Neural cell (in vitro differentiated cells): ENCODE measurements around the gene OTUD4. TPM values are rescaled to one million over a fixed set of nuclear protein-coding genes. Genes with fewer than 3 reads are reported as not detected.

Source experiments
- H2AFZ ChIP-seq: fragments of 200-600, 300-800 bp; sonication (generic), shearing (Covaris generic); 2 replicates; pipeline ENCODE4 v1.6.0; 2014; ENCODE audit warnings: low read depth, mild to moderate bottlenecking, antibody characterized with exemption, low read length, moderate library complexity
- H3F3A ChIP-seq: fragments of 200-600 bp; shearing (Covaris generic); 2 replicates; pipeline ENCODE4 v1.6.1; 2016; ENCODE audit warnings: mild to moderate bottlenecking, moderate library complexity, mixed read lengths, antibody characterized with exemption, low read length; ENCODE audit not compliant: insufficient read depth, poor library complexity, severe bottlenecking
- H3K27ac ChIP-seq: fragments of 200-600, 300-800 bp; sonication (generic), shearing (Covaris generic); 2 replicates; pipeline ENCODE4 v1.5.1; 2014; ENCODE audit warnings: mild to moderate bottlenecking, low read length, moderate library complexity
- H3K27me3 ChIP-seq: fragments of 300-800, 200-600 bp; sonication (generic), shearing (Covaris generic); 2 replicates; pipeline ENCODE4 v1.6.0; 2014; ENCODE audit warnings: mild to moderate bottlenecking, low read depth, low read length, moderate library complexity; ENCODE audit not compliant: insufficient read depth
- H3K36me3 ChIP-seq: fragments of 300-800, 200-600 bp; sonication (generic), shearing (Covaris generic); 2 replicates; pipeline ENCODE4 v1.5.1; 2014; ENCODE audit warnings: mild to moderate bottlenecking, antibody characterized with exemption, low read length, moderate library complexity; ENCODE audit not compliant: insufficient read depth
- H3K4me2 ChIP-seq: fragments of 300-800, 200-600 bp; sonication (generic), shearing (Covaris generic); 2 replicates; pipeline ENCODE4 v1.6.0; 2014; ENCODE audit warnings: mild to moderate bottlenecking, low read length
- H3K4me3 ChIP-seq: fragments of 300-800, 200-600 bp; sonication (generic), shearing (Covaris generic); 2 replicates; pipeline ENCODE4 v1.5.1; 2014; ENCODE audit warnings: mild to moderate bottlenecking, low read length, moderate library complexity
- H3K79me2 ChIP-seq: fragments of 200-600 bp; shearing (Covaris generic); replicated peaks from 2 replicates; pipeline ENCODE4 v1.6.0; 2014; ENCODE audit warnings: mild to moderate bottlenecking, low read length, moderate library complexity; ENCODE audit not compliant: insufficient read depth
- H3K9ac ChIP-seq: fragments of 300-800, 200-600 bp; sonication (generic), shearing (Covaris generic); 2 replicates; pipeline ENCODE4 v1.6.1; 2016; ENCODE audit warnings: mild to moderate bottlenecking, low read length, mixed read lengths
- H3K9me2 ChIP-seq: fragments of 200-600 bp; shearing (Covaris generic); 2 replicates; pipeline ENCODE4 v1.6.1; 2016; ENCODE audit warnings: mild to moderate bottlenecking, low read length, mixed read lengths; ENCODE audit not compliant: insufficient read depth
- H3K9me3 ChIP-seq: fragments of 200-600, 300-800 bp; sonication (generic), shearing (Covaris generic); 2 replicates; pipeline ENCODE4 v1.6.1; 2016; ENCODE audit warnings: mild to moderate bottlenecking, mixed run types, low read length, moderate library complexity, mixed read lengths
- H4K20me1 ChIP-seq: fragments of 200-600 bp; shearing (Covaris generic); 2 replicates; pipeline ENCODE4 v1.6.1; 2016; ENCODE audit warnings: mild to moderate bottlenecking, mixed run types; ENCODE audit not compliant: insufficient read depth
- EP300 ChIP-seq: fragments of 450-650 bp; conservative IDR thresholded peaks from 2 replicates; pipeline ENCODE4 v1.6.1; 2014; ENCODE audit warnings: antibody characterized with exemption, mild to moderate bottlenecking, moderate library complexity; ENCODE audit not compliant: poor library complexity, severe bottlenecking
- EZH2 ChIP-seq: fragments of 200-600, 300-800 bp; shearing (Covaris generic), sonication (generic); IDR thresholded peaks from 2 replicates; pipeline ENCODE4 v1.6.1; 2014; ENCODE audit warnings: antibody characterized with exemption, low read length, borderline replicate concordance, mild to moderate bottlenecking; ENCODE audit not compliant: insufficient read depth, poor library complexity, severe bottlenecking
- MXI1 ChIP-seq: fragments of 450-650 bp; conservative IDR thresholded peaks from 2 replicates; pipeline ENCODE4 v1.6.1; 2014; ENCODE audit warnings: antibody characterized with exemption, mild to moderate bottlenecking; ENCODE audit not compliant: poor library complexity, severe bottlenecking
- POLR2AphosphoS5 ChIP-seq: IDR thresholded peaks from 2 replicates; pipeline ENCODE4 v1.6.1; 2012
- RAD21 ChIP-seq: fragments of 450-650 bp; conservative IDR thresholded peaks from 2 replicates; pipeline ENCODE4 v1.6.1; 2014; ENCODE audit warnings: antibody characterized with exemption, mild to moderate bottlenecking, moderate library complexity
- SMC3 ChIP-seq: fragments of 450-650 bp; conservative IDR thresholded peaks from 2 replicates; pipeline ENCODE4 v1.6.1; 2014; ENCODE audit warnings: antibody characterized with exemption, mild to moderate bottlenecking, moderate library complexity; ENCODE audit not compliant: poor library complexity
- TAF1 ChIP-seq: IDR thresholded peaks from 2 replicates; pipeline ENCODE4 v1.6.1; 2012; ENCODE audit warnings: low read depth
- polyA plus RNA-seq: library from polyadenylated mRNA; depleted of rRNA; stranded (reverse); fragments of >200 nt; gene quantifications from 2 replicates; pipeline ENCODE4 v1.2.3, GENCODE V29; 2014
- TF ChIP-seq, protein P1 (sequence below): fragments of 450-650 bp; IDR thresholded peaks from 2 replicates; pipeline ENCODE4 v1.5.1; 2014; ENCODE audit warnings: antibody characterized with exemption, mild to moderate bottlenecking, moderate library complexity; ENCODE audit not compliant: poor library complexity, severe bottlenecking
- TF ChIP-seq, protein P2 (sequence below): IDR thresholded peaks from 2 replicates; pipeline ENCODE4 v1.6.1; 2012; ENCODE audit warnings: borderline replicate concordance

The OTUD4 gene
- polyA plus RNA-seq, 1 donor from 2014 or later, result 15.1 TPM

DNA sequence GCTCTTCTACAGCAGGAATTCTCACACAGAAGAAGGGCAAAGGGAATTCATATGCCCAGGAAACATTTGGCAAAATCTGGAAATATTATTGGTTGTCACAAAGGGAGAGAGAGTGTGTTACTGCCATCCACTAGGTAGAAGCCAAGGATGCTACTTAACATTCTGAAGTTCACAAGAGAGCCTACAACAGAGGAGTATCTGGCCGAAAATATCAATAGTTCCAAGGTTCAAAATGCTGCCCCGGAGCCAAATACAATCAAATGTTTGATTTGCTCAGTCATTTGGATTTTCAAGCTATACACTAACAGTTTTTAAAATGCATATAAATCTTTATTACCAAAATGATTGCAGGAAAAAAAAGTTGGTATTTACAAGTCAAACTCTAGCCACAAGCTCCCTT is 18.8 kb downstream of the OTUD4 start:
- TF ChIP-seq, protein P1, sequence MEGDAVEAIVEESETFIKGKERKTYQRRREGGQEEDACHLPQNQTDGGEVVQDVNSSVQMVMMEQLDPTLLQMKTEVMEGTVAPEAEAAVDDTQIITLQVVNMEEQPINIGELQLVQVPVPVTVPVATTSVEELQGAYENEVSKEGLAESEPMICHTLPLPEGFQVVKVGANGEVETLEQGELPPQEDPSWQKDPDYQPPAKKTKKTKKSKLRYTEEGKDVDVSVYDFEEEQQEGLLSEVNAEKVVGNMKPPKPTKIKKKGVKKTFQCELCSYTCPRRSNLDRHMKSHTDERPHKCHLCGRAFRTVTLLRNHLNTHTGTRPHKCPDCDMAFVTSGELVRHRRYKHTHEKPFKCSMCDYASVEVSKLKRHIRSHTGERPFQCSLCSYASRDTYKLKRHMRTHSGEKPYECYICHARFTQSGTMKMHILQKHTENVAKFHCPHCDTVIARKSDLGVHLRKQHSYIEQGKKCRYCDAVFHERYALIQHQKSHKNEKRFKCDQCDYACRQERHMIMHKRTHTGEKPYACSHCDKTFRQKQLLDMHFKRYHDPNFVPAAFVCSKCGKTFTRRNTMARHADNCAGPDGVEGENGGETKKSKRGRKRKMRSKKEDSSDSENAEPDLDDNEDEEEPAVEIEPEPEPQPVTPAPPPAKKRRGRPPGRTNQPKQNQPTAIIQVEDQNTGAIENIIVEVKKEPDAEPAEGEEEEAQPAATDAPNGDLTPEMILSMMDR, result no peak
- TF ChIP-seq POLR2AphosphoS5, result no peak
- TF ChIP-seq SMC3, result no peak
- TF ChIP-seq RAD21, result no peak
- TF ChIP-seq TAF1, result no peak
- TF ChIP-seq EP300, result no peak
- no peak overlapping the region for H3K9ac ChIP-seq
- no peaks in the 10 kb centered on the region for H3F3A ChIP-seq
- no peaks in the 10 kb centered on the region for H3K27me3 ChIP-seq
- no peaks in the 10 kb centered on the region for H3K9me2 ChIP-seq
- no peaks in the 10 kb centered on the region for H3K9me3 ChIP-seq
- peaks cover 6% of the 10 kb centered on the region for H3K36me3 ChIP-seq
- H2AFZ ChIP-seq, result no peak overlapping the region
- no peak overlapping the region for H3K4me2 ChIP-seq
- H3K27ac ChIP-seq, result no peak overlapping the region
- no peaks in the 10 kb centered on the region for H3K79me2 ChIP-seq
- no peak overlapping the region for H3K4me3 ChIP-seq
- no peaks in the 10 kb centered on the region for H4K20me1 ChIP-seq

DNA sequence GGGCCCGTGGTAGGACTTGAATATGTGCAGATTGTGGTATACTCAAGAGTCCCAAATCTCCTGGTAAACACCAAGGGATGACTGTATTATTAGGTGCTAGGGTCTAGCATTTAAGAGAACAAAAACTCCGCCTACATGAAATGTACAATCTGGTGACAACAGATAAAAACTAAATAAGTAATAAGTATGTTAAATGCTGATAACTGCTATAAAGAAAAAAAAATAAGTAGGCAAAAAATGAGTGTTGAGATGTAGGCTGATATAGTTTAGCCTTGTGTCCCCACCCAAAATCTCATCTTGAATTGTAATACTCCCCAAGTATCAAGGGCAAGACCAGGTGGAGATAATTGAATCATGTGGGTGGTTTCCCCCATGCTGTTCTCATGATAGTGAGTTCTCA is 23.4 kb downstream of the OTUD4 start:
- Histone ChIP-seq H3K4me3 (no peak overlapping the region), H3K27me3 (no peaks in the 10 kb centered on the region), H3K36me3 (peaks cover 6% of the 10 kb centered on the region), H3K9me3 (no peaks in the 10 kb centered on the region), H2AFZ (no peak overlapping the region), H3K9ac (no peak overlapping the region), H3K79me2 (no peaks in the 10 kb centered on the region), H3K27ac (no peak overlapping the region), H4K20me1 (no peaks in the 10 kb centered on the region), H3K9me2 (no peaks in the 10 kb centered on the region), H3K4me2 (no peak overlapping the region), H3F3A (no peaks in the 10 kb centered on the region)
- no peak for TF ChIP-seq POLR2AphosphoS5
- TF ChIP-seq, protein P2, sequence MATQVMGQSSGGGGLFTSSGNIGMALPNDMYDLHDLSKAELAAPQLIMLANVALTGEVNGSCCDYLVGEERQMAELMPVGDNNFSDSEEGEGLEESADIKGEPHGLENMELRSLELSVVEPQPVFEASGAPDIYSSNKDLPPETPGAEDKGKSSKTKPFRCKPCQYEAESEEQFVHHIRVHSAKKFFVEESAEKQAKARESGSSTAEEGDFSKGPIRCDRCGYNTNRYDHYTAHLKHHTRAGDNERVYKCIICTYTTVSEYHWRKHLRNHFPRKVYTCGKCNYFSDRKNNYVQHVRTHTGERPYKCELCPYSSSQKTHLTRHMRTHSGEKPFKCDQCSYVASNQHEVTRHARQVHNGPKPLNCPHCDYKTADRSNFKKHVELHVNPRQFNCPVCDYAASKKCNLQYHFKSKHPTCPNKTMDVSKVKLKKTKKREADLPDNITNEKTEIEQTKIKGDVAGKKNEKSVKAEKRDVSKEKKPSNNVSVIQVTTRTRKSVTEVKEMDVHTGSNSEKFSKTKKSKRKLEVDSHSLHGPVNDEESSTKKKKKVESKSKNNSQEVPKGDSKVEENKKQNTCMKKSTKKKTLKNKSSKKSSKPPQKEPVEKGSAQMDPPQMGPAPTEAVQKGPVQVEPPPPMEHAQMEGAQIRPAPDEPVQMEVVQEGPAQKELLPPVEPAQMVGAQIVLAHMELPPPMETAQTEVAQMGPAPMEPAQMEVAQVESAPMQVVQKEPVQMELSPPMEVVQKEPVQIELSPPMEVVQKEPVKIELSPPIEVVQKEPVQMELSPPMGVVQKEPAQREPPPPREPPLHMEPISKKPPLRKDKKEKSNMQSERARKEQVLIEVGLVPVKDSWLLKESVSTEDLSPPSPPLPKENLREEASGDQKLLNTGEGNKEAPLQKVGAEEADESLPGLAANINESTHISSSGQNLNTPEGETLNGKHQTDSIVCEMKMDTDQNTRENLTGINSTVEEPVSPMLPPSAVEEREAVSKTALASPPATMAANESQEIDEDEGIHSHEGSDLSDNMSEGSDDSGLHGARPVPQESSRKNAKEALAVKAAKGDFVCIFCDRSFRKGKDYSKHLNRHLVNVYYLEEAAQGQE, result no peak
- no peak for TF ChIP-seq TAF1
- TF ChIP-seq MXI1, result no peak
- no peak for TF ChIP-seq EZH2
- no peak for TF ChIP-seq EP300
- TF ChIP-seq RAD21, result no peak
- no peak for TF ChIP-seq SMC3
- TF ChIP-seq, protein P1, result no peak
